GF-D8 (cell line): ENCODE results near the gene RIPOR1.
A peak's percentile ranks its signal among the peaks of the same experiment; 100 is the strongest.
"Not testable (repeated sequence)": the region's sequence is repeated elsewhere in the genome, so short reads cannot be mapped to it uniquely, and the experiment has no call there.

Source experiments
- DNase-seq: peaks from one replicate; lab custom pipeline; 2025; lab: John Stamatoyannopoulos, UW

Gene RIPOR1, protein sequence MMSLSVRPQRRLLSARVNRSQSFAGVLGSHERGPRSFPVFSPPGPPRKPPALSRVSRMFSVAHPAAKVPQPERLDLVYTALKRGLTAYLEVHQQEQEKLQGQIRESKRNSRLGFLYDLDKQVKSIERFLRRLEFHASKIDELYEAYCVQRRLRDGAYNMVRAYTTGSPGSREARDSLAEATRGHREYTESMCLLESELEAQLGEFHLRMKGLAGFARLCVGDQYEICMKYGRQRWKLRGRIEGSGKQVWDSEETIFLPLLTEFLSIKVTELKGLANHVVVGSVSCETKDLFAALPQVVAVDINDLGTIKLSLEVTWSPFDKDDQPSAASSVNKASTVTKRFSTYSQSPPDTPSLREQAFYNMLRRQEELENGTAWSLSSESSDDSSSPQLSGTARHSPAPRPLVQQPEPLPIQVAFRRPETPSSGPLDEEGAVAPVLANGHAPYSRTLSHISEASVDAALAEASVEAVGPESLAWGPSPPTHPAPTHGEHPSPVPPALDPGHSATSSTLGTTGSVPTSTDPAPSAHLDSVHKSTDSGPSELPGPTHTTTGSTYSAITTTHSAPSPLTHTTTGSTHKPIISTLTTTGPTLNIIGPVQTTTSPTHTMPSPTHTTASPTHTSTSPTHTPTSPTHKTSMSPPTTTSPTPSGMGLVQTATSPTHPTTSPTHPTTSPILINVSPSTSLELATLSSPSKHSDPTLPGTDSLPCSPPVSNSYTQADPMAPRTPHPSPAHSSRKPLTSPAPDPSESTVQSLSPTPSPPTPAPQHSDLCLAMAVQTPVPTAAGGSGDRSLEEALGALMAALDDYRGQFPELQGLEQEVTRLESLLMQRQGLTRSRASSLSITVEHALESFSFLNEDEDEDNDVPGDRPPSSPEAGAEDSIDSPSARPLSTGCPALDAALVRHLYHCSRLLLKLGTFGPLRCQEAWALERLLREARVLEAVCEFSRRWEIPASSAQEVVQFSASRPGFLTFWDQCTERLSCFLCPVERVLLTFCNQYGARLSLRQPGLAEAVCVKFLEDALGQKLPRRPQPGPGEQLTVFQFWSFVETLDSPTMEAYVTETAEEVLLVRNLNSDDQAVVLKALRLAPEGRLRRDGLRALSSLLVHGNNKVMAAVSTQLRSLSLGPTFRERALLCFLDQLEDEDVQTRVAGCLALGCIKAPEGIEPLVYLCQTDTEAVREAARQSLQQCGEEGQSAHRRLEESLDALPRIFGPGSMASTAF

DNA sequence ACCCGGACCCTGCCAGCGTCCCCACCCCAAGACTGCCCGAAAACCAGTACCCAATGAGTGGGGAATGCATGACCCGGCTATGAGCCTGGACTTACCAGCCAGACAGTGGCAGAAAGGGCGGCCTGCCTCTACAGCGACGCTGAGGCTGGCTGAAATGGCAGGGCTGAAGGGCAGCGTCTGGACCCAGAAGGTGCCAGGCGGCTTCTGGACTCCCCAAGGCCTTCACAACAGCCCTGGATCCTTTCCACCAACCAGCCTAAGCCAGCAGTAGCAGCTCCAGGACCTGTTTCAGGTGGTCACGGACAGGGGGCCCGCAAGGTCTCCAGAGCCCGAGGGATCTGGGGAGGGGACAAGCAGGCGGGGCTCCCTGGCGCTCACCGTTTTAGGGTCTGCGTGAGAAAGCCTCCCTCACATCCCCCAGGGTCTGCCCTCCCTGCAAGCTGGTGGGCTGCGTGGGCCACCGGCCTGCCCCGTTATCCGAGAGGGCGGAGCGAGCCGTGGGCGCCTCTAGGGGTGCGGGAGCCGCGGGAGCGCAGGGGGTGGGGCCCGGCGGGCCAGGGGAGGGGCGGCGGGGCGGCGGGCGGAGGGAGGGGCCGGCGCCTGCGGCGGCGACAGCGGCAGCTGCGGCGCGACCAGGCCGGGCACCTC is at the start of gene RIPOR1:
Gene RIPOR1, plus strand, starts transcription at position 608 of the 648 bp plus-strand sequence. CDS start 9,618 bp downstream, outside the sequence.
- DNase-seq = no peak

DNA sequence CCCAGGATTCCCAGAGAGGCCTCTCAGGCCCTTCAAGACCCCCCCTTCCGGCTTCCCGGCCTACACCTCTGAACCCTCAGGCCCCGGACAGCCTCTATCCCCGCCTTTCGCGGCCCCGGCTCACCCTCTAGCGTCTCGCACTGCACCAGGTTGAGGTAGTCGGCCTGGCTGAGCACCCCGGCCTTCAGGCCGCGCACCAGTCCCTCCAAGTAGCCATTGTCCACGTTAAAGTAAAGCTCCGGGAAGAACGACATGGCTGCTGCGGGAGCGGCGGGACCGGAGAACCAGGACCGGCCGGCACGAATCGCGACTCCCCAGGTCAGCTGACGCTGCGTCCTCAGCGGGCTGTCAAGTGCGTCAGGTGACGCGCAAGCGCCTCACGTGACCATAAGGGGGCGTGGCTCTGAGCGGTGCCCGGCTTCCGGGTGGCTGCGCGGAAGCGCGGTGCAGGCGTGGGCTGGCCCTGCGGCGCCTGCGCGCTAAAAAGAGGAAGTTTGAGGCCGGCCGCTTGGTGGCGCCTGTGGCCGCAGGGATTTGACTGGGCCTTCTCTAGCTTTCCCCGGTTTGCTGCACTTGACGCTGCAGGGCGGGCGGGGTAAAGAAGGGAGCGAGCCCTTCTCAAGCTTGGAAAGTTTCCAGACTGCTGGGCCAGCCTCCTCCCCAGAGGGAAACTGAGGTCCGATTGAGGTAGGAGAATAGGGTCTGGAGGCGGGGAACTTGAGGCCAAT is 47.6 kb upstream of the RIPOR1 start, which contains the start of gene ATP6V0D1:
Gene ATP6V0D1, minus strand, starts transcription at position 325 of the 728 bp plus-strand sequence. Its CDS starts 71 bp downstream, at position 254.
- DNase-seq = peak; percentile 89

DNA sequence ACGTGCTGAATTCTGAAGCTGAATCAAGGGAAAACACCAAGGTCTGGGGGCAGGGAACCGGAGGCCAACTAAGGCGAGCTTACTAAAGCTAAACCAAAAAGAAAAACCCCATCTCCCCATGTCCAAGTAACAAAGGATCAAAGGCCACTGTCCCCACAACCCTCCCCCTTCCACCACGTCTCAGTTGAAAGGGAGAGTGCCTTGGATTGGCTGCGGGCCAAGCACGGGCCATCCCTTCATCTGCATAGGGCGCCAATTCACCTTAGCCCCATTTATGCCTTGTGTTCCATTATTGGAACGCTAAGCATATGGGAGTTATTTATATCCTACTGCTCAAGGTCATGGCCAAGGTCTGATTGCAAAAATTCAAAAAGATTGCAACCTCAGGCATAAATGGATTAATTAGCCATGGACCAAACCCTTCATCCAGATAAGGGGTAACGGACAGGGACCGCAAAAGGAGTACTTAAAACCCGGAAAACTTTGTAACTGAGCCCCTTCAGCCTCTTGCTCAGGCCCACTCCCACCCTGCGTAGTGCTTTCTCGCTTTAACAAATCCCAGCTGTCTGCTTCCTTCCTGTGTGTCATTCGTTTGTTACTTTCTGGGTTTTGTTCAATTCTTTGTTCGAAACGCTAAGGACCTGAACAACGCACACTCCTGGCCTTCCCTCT is 46.9 kb upstream of the RIPOR1 start:
- DNase-seq = peak; percentile 5

DNA sequence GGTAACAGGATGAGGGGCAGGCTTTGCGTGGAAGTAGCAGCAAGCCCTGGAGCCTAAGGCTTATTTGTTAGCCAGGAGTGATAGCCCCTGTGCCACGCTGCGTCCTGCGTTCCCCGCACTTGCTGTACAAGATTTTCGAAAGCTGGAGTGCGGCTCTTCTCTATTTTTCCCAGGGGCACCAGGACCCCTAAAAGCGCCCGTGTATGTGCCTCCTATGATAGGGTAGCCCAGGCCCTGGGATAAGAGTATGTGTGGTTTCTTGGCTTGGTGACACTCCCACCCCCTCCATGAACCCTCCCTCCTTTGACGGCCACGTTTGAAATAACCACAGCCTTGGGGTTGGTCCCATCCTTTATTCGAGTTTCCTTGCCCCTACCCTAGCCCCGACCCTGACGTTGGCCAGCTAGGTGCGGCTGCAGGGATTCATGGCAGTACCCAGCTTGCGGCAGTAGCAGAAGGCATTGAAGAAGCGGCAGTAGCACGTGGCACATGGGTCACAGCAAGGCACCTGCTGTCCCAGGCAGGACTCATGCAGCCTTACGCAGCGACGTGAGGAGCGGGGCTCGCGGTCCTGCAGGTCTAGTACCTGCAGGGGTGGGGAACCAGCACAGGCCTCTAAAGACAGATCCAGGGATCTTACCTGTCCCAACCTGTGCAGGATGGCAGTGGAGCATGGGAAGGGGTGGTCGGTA is 46.2 kb upstream of the RIPOR1 start:
- DNase-seq = no peak

DNA sequence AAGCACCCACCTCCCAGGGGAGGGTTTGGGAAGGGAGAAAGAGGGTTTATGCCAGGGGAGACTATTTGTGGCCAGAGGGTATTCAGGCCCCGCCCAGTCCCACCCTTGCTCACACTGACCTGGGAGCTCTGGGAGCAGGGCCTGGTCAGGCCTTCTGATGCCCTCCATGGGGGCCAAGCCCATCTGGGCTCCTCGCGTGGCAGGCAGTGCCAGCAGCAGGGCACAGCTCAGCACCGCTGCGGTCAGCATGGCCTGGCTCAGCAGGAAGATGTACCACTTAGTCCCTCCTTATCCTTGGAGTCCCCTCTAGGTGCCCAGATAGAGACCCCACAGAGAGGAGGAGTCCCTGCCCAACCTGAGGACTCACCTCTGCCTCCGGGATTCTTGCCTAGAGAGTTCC is 45.5 kb upstream of the RIPOR1 start, which contains the start of gene AGRP:
Gene AGRP, minus strand, starts transcription at position 398 of the 400 bp plus-strand sequence. Its CDS starts 149 bp downstream, at position 249.
- DNase-seq = no peak

DNA sequence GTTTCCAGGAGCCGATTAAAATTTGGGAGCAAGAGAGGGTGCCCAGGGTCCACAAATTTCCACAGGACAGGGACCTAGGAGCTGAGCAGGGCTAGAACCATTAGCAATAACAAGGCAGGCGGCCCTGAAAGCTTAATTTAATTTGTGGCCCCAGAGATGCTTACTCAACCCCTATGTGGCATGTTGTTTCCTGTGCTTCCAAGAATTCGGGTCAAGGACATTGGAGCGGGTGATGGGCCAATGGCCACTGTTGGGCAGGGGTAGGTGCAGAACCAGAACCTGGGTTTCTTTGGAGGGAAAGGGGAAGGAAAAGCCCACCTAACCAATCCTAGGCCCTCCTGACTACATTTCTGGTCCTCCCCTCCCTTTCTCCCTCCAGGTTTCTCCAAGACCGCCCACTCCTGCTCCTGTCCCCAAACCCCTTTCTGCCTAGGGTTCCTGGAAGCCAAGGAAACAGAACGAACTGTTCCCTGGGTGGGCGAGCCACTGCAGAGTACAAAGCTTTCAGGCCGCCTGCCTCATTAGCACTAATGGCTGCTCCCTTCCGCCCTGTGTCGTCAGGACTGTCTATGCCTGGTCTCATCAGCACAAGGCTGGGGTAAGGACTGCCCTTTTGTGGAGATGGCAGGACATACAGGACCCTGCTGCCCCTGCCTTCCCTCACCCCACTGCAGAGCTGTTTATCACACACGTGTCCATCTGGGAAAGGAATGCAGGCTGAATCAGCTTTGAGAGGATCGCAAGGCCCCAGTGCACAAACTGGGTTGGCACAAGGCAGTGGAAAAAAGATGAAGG is 44.7 kb upstream of the RIPOR1 start:
- no peak for DNase-seq

DNA sequence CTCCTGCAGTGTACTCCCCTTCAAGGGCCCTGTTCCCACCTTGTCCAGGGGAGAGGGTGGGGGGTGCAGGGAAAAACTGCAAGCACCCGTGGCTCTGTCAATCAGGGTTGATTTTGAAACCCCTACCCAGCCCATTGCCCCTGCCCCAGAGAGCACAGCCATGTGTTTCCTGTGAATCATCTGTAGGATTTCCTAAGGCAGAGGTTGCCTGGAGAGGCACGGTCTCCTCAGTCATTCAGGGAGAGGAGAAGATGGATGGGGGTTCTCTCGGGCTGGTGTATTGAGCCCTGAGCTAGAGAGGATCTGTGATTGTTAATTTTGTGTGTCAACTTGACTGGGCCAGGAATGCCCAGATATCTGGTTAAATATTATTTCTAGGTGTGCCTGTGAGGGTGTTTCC is 41.8 kb upstream of the RIPOR1 start:
- DNase-seq = peak; percentile 42

DNA sequence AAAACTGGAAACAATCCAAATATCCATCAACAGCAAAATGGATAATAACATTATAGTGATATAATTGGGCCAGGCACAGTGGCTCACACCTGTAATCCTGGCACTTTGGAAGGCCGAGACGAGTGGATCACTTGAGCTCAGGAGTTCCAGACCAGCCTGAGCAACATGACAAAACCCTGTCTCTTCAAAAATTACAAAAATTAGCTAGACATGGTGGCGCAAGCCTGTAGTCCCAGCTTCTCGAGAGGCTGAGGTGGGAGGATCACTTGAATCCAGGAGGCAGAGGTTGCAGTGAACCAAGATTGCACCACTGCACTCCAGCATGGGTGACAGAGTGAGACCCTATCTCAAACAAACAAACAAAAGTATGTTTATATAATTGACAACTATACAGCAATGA is 41.1 kb upstream of the RIPOR1 start:
- DNase-seq = not testable (repeated sequence)

DNA sequence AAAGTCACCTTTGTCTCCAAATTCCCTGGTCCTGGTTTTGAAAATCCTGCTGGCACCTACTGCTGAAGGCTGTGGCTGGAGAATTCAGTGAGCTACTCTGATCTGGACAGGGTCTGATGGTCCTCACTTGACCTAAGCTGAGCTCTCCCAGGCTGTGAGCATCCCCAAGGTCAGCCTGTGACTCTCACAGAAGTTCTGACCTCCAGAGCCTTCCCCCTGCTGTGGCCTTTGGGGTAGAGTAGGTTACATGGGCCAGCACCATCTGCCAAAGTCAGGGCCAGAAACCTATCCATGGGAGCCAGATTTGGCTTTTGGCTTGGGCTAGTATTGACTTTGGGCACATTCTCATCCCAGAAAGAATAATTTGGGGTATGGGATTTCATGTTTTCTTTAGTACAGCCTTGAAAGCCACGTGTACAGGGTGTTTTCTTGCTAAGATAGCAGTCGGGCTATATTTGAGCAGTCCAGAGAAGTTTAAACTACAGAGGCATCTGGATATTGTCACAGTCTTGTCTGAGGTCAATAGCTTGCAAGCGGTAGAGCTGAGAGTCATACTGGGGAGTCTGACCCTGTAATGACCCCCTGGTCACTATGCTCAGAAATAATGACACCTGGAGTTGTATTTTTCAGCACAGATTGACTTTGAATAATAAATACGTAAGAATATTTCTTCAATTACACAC is 39.1 kb upstream of the RIPOR1 start:
- no peak for DNase-seq

DNA sequence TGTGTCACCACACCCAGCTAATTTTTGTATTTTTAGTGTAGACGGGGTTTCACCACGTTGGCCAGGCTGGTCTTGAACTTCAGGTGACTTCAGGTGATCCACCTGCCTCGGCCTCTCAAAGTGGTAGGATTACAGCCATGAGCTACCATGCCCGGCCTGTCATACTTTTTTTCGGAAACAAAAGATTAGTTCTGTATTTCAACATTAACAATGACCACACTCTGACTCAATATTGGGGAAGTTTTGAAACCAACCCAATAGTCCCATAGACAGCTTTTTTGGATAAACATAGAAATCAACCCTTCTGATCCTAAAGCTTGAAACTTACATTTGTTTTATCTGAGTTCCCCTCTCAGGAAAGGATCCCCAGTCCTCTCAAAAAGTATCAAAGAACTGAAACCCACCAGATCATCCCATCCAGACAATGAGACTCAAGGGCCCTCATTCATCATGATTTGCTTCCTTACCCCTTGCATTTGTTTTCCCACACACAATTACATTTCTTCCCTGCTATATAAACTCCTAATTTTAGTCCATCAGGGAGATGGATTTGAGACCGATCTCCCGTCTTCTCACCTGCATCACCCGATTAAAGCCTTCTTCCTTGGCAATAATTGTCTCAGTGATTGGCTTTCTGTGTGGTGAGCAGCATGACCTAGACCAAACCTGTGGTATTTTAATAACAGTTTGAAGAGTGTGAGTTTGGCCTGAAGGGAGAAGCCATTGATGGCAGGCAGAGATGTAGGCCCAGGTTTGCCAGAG is 38.1 kb upstream of the RIPOR1 start:
- peak; percentile 44 for DNase-seq

DNA sequence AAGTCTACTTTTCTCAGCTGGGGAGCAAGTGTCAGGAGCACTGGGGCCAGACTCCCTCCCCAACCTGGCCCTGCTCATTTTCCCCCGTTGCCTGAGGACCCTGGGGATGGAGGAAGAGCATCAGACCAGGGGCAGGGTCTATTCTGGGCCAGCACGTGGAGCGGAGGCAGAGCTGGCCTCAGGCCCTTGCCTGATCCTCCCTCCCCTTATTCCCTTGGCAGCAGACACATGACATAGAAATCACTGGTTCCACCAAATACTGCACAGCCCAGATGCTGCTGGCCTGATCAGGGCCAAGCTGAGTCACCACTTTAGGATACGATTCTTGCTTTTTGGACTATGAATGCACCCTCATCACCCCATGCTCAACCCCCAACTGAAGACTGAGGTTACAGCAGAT is 29.5 kb upstream of the RIPOR1 start:
- DNase-seq = no peak

DNA sequence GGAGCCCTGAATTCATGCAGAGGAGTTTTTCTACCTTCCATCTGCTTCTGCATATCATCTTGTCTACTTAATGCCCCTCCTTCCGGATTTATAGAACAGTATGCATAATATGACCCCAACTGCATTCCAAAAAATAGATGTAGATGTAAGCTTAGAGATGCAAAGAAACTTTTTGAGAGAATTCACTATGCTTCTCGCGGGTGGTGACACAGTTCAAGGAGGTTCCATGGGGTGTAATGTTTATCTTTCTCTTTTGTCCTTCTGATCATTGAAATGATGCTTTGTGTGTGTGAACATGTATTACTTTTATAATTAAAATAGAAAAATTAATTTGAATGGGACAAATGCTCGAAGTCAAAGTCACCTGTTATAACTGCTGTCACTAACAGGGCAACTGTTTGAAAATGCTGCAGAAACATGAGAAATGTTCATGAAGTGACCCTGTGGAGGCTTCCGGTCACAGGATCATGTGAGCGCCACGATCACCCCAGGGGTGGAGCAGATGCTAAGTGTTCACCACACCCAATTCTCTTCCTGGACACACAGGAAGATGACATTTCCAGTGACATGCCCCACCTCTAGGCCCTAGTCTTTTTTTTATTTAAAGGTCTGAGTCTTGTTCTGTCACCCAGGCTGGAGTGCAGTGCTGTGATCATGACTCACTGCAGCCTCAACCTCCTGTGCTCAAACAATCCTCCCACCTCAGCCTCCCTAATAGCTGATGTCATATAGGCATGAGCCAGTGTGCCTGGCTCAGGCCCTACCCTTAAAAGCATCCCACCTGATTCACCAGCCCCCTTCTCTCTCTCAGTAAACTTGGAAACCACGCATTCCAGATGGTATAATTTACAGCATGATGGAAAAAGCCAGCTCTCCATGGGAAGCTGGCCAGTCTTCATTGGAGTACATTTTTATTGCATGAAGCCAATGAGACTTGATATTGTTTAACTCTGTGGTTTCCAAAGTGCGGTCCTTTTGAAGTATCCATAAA is 24.3 kb upstream of the RIPOR1 start:
- no peak for DNase-seq

DNA sequence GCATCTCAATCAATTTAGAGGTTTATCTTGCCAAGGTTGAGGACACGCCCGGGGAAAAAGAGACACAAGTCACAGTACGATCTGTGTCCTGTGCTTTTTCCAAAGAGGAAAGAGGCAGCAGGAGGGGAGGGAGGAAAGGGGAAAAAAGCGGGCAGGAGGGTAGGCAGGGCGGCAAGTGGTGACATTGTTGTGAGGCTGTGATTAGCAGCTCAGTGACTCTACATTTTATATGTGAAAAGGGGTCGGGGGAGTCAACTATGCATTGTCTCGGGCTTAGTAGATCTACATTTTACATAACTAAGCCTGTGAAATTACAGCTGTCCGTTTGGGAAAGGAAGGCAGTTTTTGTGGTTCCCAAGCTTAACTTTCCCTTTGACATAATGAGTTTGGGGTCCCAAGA is 22.2 kb upstream of the RIPOR1 start:
- DNase-seq = no peak

DNA sequence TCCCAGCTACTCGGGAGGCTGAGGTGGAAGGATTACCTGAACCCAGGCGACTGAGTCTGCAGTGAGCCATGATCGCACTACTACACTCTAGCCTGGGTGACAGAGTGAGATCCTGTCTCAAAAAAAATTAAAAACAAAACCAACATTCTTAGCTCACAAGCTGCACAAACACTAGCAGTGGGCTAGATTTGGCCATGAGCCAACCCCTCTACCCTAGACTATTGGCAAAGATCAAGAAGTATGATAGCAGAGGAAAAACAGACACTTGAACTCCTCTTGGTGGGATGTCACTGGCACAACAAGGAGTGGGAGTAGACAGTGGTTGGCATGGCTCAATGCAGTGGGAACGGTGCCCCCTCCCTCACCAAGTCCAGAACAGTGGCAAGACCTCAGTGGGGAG is 19.6 kb upstream of the RIPOR1 start:
- no peak for DNase-seq

DNA sequence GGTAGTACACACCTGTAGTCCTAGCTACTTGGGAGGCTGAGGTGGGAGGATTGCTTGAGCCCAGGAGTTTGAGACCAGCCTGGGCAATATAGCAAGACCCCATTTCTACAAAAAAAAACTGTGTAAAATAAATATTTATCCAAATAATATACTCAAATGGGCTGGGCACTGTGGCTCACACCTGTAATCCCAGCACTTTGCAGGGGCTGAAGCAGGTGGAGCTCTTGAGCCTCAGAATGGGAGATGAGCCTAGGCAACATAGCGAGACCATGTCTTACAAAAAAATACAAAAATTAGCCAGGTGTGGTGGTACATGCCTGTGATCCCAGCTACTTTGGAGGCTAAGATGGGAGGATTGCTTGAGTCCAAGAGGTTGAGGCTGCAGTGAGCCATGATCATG is 14.7 kb upstream of the RIPOR1 start:
- not testable (repeated sequence) for DNase-seq

DNA sequence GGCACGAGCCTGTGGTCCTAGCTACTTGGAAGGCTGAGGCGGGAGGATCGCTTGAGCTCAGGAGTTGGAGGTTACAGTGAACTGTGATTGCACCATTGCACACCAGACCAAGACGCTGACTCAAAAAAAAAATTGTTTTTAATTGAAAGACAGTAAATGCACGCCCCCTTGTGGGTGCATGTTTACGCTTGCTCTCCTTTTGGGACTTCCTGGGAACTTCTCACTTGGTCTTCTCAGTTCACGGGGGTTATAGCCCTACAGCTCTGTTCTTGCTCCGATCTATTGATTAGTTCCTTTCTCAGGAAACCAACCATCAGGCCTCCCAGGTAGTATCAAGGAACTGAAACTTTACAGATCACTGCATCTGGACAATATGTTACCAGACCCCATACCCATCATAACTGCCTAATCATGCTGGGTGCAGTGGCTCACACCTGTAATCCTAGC is 14.2 kb upstream of the RIPOR1 start:
- peak; percentile 90 for DNase-seq
